ENCODE data around the gene MSANTD2.

MSANTD2 gene

GRCh38 chr11:124736736-124737135, 63.5 kb downstream of the MSANTD2 start:
- no peak for TF ChIP-seq CTCF (conservative IDR thresholded peaks at IDR 0.05; ENCODE audit: low read depth, low read length)
- H3K4me3 ChIP-seq (ENCODE audit: low read length) = no peak overlapping the region
- no peak for DNase-seq (ENCODE audit: low read depth)

- H3K4me3 ChIP-seq (ENCODE audit: low read length) = no peak overlapping the region
- no peak for DNase-seq (ENCODE audit: low read depth)
- TF ChIP-seq CTCF (conservative IDR thresholded peaks at IDR 0.05; ENCODE audit: low read depth, low read length) = no peak
Measured at GRCh38 chr11:124732230-124732629, 68.0 kb downstream of the MSANTD2 start.

GRCh38 chr11:124729571-124729970, 70.6 kb downstream of the MSANTD2 start:
- no peak for DNase-seq (ENCODE audit: low read depth)
- TF ChIP-seq CTCF (conservative IDR thresholded peaks at IDR 0.05; ENCODE audit: low read depth, low read length) = no peak

DNA sequence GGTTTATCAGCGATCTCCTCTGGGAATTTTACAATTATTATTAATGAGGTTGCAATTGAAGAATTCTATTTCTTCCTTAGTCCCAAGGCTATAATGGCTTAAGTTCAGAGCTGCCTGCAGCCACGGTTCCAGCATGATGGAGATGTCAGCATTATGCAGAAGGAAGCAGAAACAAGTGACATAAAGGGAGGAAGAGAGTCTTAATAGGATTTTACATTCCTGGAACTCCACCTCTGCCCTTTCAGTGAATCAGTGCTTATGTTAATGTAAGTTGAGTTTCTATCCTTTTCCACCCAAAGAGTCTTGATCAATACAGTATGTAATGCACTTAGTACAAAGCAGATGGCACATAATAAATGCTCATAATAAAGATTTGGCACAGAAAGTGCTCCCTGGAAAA, 72.1 kb downstream of the MSANTD2 start:
- no peak for TF ChIP-seq CTCF (conservative IDR thresholded peaks at IDR 0.05; ENCODE audit: low read depth, low read length)
- no peak for DNase-seq (ENCODE audit: low read depth)
- no peak overlapping the region for H3K4me3 ChIP-seq (ENCODE audit: low read length)

More at GRCh38 chr11:124729571-124729970, 70.6 kb downstream of the MSANTD2 start:
- no peak overlapping the region for H3K4me3 ChIP-seq (ENCODE audit: low read length)

- no peak for DNase-seq (ENCODE audit: low read depth)
- no peak overlapping the region for H3K4me3 ChIP-seq (ENCODE audit: low read length)
- TF ChIP-seq CTCF (conservative IDR thresholded peaks at IDR 0.05; ENCODE audit: low read depth, low read length) = no peak
Measured at GRCh38 chr11:124727474-124727873, 72.7 kb downstream of the MSANTD2 start.

- no peak for DNase-seq (ENCODE audit: low read depth)
- TF ChIP-seq CTCF (conservative IDR thresholded peaks at IDR 0.05; ENCODE audit: low read depth, low read length) = no peak
- no peak overlapping the region for H3K4me3 ChIP-seq (ENCODE audit: low read length)
Measured at GRCh38 chr11:124725719-124726105, 74.5 kb downstream of the MSANTD2 start.

DNA sequence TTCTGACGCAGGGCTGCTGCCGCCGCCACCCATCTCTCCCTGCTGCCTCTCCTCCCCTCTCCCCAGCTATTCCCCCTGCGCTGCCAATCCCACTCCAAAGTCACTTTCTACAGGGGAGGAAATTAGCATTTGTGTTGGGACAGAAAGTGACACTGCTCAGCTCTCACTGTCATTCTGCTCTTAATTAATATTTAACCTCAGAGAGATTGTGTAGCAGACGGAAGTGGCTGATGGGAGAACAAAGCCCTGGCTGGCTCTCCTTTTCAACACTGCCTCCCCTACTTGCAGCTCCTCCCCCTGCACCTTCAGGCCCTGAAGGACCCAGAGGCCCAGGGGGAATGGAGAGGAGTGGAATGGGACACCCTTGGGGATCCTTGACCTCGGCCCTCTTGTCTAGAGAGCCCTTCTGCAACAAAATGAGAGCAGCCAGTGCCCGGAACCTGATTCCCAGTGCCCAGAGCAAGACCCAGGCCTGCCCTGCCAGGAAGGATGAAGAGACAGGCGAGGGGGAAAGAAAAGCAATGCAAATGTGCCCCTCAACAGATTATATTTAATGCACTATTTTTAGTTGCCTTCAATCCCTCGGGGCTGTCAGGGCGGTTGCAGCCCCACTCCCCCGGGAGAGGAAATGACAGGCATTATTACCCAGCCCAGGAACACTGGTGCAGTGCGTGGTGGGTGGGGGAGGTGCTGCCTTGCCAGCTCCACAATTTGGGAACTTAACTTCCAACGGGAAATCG, 75.1 kb downstream of the MSANTD2 start:
- TF ChIP-seq CTCF (conservative IDR thresholded peaks at IDR 0.05; ENCODE audit: low read depth, low read length) = no peak
- no peak overlapping the region for H3K4me3 ChIP-seq (ENCODE audit: low read length)
- no peak for DNase-seq (ENCODE audit: low read depth)

Data from retinal pigment epithelial cell (primary cell).